Skeletal muscle cell (primary cell): ENCODE results near the gene STARD13.
"Not testable (repeated sequence)": the region's sequence is repeated elsewhere in the genome, so short reads cannot be mapped to it uniquely, and the experiment has no call there.

ENCODE experiments used
- DNase-seq: peaks from one replicate; pipeline ENCODE4 v3.0.0-alpha.2; 2010; ENCODE audit warnings: low read depth
- H3K4me3 ChIP-seq: 2 replicates; pipeline ENCODE4 v1.5.1; 2011; ENCODE audit warnings: low read depth, mild to moderate bottlenecking, control low read depth, low read length, moderate library complexity

The STARD13 gene

GRCh38 chr13:33188093-33188882, 97.3 kb downstream of the STARD13 start:
- DNase-seq, result no peak
- H3K4me3 ChIP-seq, result no peak overlapping the region

- no peak for DNase-seq
- no peak overlapping the region for H3K4me3 ChIP-seq
Measured at GRCh38 chr13:33186861-33187291, 98.7 kb downstream of the STARD13 start.

- no peak for DNase-seq
Measured at GRCh38 chr13:33185853-33186252, 99.7 kb downstream of the STARD13 start.

GRCh38 chr13:33184530-33184929, 101.0 kb downstream of the STARD13 start:
- DNase-seq, result no peak

More at GRCh38 chr13:33185853-33186252, 99.7 kb downstream of the STARD13 start:
- H3K4me3 ChIP-seq, result no peak overlapping the region

GRCh38 chr13:33184112-33184490, 101.5 kb downstream of the STARD13 start:
- no peak for DNase-seq
- H3K4me3 ChIP-seq, result no peak overlapping the region

More at GRCh38 chr13:33184530-33184929, 101.0 kb downstream of the STARD13 start:
- H3K4me3 ChIP-seq, result no peak overlapping the region

GRCh38 chr13:33183431-33184111, 102.0 kb downstream of the STARD13 start:
- no peak overlapping the region for H3K4me3 ChIP-seq
- DNase-seq, result no peak

GRCh38 chr13:33182729-33183128, 102.8 kb downstream of the STARD13 start:
- no peak overlapping the region for H3K4me3 ChIP-seq
- no peak for DNase-seq

- H3K4me3 ChIP-seq, result no peak overlapping the region
- DNase-seq, result no peak
Measured at GRCh38 chr13:33181264-33181663, 104.3 kb downstream of the STARD13 start.

GRCh38 chr13:33180122-33180804, 105.3 kb downstream of the STARD13 start:
- no peak for DNase-seq
- no peak overlapping the region for H3K4me3 ChIP-seq

- DNase-seq, result no peak
- H3K4me3 ChIP-seq, result no peak overlapping the region
Measured at GRCh38 chr13:33179463-33179862, 106.1 kb downstream of the STARD13 start.

GRCh38 chr13:33178209-33178840, 107.2 kb downstream of the STARD13 start:
- DNase-seq, result no peak
- no peak overlapping the region for H3K4me3 ChIP-seq

GRCh38 chr13:33177340-33178208, 108.0 kb downstream of the STARD13 start:
- H3K4me3 ChIP-seq, DNase-seq: not testable (repeated sequence)

GRCh38 chr13:33176526-33176925, 109.0 kb downstream of the STARD13 start:
- DNase-seq, result no peak
- no peak overlapping the region for H3K4me3 ChIP-seq

- H3K4me3 ChIP-seq, result no peak overlapping the region
Measured at GRCh38 chr13:33175991-33176390, 109.6 kb downstream of the STARD13 start.

GRCh38 chr13:33174931-33175330, 110.6 kb downstream of the STARD13 start:
- no peak for DNase-seq
- H3K4me3 ChIP-seq, result no peak overlapping the region

More at GRCh38 chr13:33175991-33176390, 109.6 kb downstream of the STARD13 start:
- no peak for DNase-seq

GRCh38 chr13:33174491-33174890, 111.1 kb downstream of the STARD13 start:
- DNase-seq, result no peak
- H3K4me3 ChIP-seq, result no peak overlapping the region

GRCh38 chr13:33172911-33173310, 112.6 kb downstream of the STARD13 start:
- DNase-seq, result no peak

GRCh38 chr13:33172400-33172799, 113.2 kb downstream of the STARD13 start:
- DNase-seq, result peak; percentile 97
- no peak overlapping the region for H3K4me3 ChIP-seq

More at GRCh38 chr13:33172911-33173310, 112.6 kb downstream of the STARD13 start:
- no peak overlapping the region for H3K4me3 ChIP-seq
